ENCODE measurements around the gene IGFBP6.

IGFBP6 gene

DNA sequence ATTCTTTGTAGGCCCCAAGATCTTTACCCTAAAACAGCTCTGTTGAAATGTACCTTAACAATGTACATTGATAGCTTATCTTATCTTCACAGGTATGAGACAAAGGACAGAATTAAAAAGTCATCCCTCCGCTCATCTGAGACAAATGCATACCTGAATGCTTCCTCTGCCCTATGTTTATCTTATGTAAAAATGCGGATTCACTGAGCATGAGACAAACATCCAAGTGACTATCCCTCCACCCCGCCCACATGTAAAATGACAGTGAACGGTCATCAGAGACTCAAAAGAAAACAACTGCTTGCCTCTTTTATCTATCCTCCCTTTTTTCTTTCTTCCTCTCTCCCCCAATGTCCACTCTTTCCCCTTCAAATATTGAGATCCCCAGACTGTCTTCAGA is 45.9 kb downstream of the IGFBP6 start:
- Histone ChIP-seq H3K36me3 (ENCODE audit: control insufficient read depth in 2 of 2, insufficient read depth in 1 of 2, low read length in 2 of 2) (no peaks in the 10 kb centered on the region), H3K9me3 (ENCODE audit: control insufficient read depth, insufficient read depth, low read depth, low read length) (no peaks in the 10 kb centered on the region), H3K27ac (ENCODE audit: extremely low read depth, low read depth, low read length) (no peak overlapping the region), H3K4me3 (ENCODE audit: low read depth, low read length) (no peak overlapping the region), H3K4me1 (ENCODE audit: control insufficient read depth, insufficient read depth, low read length) (no peaks in the 10 kb centered on the region)
- TF ChIP-seq ZFP3 (tag by site-specific recombination; IDR thresholded peaks at IDR 0.05; ENCODE audit: low read depth): no peak
- no peak for TF ChIP-seq ZBTB44 (tag by site-specific recombination; IDR thresholded peaks at IDR 0.05)
- TF ChIP-seq ZBTB21 (tag by site-specific recombination; IDR thresholded peaks at IDR 0.05): no peak
- TF ChIP-seq, protein P1, sequence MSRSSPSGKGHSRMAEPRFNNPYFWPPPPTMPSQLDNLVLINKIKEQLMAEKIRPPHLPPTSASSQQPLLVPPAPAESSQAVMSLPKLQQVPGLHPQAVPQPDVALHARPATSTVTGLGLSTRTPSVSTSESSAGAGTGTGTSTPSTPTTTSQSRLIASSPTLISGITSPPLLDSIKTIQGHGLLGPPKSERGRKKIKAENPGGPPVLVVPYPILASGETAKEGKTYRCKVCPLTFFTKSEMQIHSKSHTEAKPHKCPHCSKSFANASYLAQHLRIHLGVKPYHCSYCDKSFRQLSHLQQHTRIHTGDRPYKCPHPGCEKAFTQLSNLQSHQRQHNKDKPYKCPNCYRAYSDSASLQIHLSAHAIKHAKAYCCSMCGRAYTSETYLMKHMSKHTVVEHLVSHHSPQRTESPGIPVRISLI (tag by site-specific recombination; IDR thresholded peaks at IDR 0.05): no peak
- ChIA-PET CTCF (no interaction called here), POLR2A (interaction anchor here (0.6 kb wide), 1 partner anchor 1120 kb away, joined by 4 read pairs; no protein-coding TSS in a partner anchor)

DNA sequence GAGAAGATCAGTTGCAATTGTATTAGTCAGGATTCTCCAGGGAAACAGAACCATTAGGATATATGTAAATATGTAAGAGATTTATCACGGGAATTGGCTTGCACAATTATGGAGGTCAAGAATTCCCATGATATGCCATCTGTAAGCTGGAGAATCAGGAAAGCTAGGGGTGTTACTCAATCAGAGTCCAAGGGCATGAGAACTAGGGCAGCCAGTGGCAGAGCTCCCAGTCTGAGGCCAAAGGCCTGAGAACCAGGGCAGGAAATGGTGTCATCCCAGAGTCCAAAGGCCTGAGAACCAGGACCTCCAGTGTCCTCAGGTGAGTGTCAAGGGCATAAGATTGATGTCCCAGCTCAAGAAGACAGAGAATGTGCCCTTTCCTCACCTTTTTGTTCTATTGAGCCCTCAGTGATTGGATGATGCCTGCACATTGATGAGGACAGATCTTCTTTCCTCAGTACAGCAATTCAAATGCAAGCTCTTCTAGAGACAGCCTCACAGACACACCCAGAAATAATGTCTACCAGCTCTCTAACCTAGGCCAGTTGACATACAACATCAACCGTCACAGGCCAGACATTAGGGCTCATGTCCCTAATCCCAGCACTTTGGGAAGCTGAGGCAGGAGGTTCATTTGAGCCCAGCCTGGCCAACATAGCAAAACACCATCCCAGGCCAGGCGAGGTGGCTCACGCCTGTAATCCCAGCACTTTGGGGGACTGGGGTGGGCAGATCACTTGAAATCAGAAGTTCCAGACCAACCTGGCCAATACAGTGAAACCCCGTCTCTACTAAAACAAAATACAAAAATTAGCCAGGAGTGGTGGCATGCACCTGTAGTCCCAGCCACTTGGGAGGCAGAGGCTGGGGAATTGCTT is 48.2 kb downstream of the IGFBP6 start:
- no peaks in the 10 kb centered on the region for H3K4me1 ChIP-seq (ENCODE audit: control insufficient read depth, insufficient read depth, low read length)
- TF ChIP-seq ZNF518A (tag by site-specific recombination; conservative IDR thresholded peaks at IDR 0.05; ENCODE audit: low read depth) (no peak), ZNF704 (tag by site-specific recombination; IDR thresholded peaks at IDR 0.05) (no peak), ZNF394 (tag by site-specific recombination; IDR thresholded peaks at IDR 0.05; ENCODE audit: borderline replicate concordance) (no peak), ZNF513 (tag by site-specific recombination; IDR thresholded peaks at IDR 0.05) (no peak), ZNF10 (tag by site-specific recombination; IDR thresholded peaks at IDR 0.05) (no peak), ZBTB21 (tag by site-specific recombination; IDR thresholded peaks at IDR 0.05) (no peak)
- TF ChIP-seq, protein P1 (tag by site-specific recombination; IDR thresholded peaks at IDR 0.05): no peak
- H3K36me3 ChIP-seq (ENCODE audit: control insufficient read depth in 2 of 2, insufficient read depth in 1 of 2, low read length in 2 of 2): no peaks in the 10 kb centered on the region
- H3K4me3 ChIP-seq (ENCODE audit: low read depth, low read length): no peak overlapping the region
- ChIA-PET CTCF (interaction anchor here (0.6 to 1.8 kb wide), 4 partner anchors 14 to 299 kb away, joined by 3 to 9 read pairs (median 3); partner anchors contain the start of gene IGFBP6), POLR2A (interaction anchor here (1.0 kb wide), 1 partner anchor 67 kb away, joined by 6 read pairs; the partner anchor contains the start of gene SPRYD3)
- H3K9me3 ChIP-seq (ENCODE audit: control insufficient read depth, insufficient read depth, low read depth, low read length): no peaks in the 10 kb centered on the region
- no peak overlapping the region for H3K27ac ChIP-seq (ENCODE audit: extremely low read depth, low read depth, low read length)

Measured in HEK293 (cell line).